Stimulated activated memory B cell treated with anti-CD40 and anti-IgM and Interleukin-4, amounts not matched to agents 10 μg/mL and 1 μg/mL and 100 μg/mL, for 72 hours (primary cell): ENCODE data around the gene CHD1.

Experiments
- ATAC-seq: fragments of 150-1000 bp; cut with Tn5 transposase; 2 replicates; pipeline ENCODE4 v1.10.0; 2021
- H3K27ac Mint-ChIP-seq: one replicate; pipeline ENCODE4 v1.8.0; 2022; ENCODE audit warnings: mild to moderate bottlenecking, mixed read lengths
- H3K27me3 Mint-ChIP-seq: one replicate; pipeline ENCODE4 v1.8.0; 2022; ENCODE audit warnings: mixed read lengths
- H3K36me3 Mint-ChIP-seq: one replicate; pipeline ENCODE4 v1.8.0; 2022; ENCODE audit warnings: mixed read lengths
- H3K4me1 Mint-ChIP-seq: one replicate; pipeline ENCODE4 v1.8.0; 2022; ENCODE audit warnings: mixed read lengths
- H3K4me3 Mint-ChIP-seq: one replicate; pipeline ENCODE4 v1.8.0; 2022; ENCODE audit warnings: mild to moderate bottlenecking, moderate library complexity, mixed read lengths
- H3K9me3 Mint-ChIP-seq: one replicate; pipeline ENCODE4 v1.8.0; 2022; ENCODE audit warnings: mixed read lengths

Gene CHD1

GRCh38 chr5:98825582-98826375 is 103.0 kb downstream of the CHD1 start:
- no peaks in the 10 kb centered on the region for H3K27me3 Mint-ChIP-seq
- peaks cover 6% of the 10 kb centered on the region for H3K9me3 Mint-ChIP-seq
- H3K27ac Mint-ChIP-seq = no peak overlapping the region
- no peaks in the 10 kb centered on the region for H3K4me1 Mint-ChIP-seq
- H3K36me3 Mint-ChIP-seq = peaks cover 8% of the 10 kb centered on the region
- no peak for ATAC-seq
- no peak overlapping the region for H3K4me3 Mint-ChIP-seq

- Mint-ChIP-seq H3K9me3 (peaks cover 9% of the 10 kb centered on the region), H3K27ac (no peak overlapping the region), H3K36me3 (peaks cover 22% of the 10 kb centered on the region), H3K4me1 (no peaks in the 10 kb centered on the region), H3K4me3 (no peak overlapping the region), H3K27me3 (no peaks in the 10 kb centered on the region)
- no peak for ATAC-seq
These were observed 112.1 kb downstream of the CHD1 start for GRCh38 chr5:98816582-98817222.

- ATAC-seq = no peak
- peaks cover 6% of the 10 kb centered on the region for H3K36me3 Mint-ChIP-seq
- H3K4me3 Mint-ChIP-seq = no peak overlapping the region
- H3K27ac Mint-ChIP-seq = no peak overlapping the region
- H3K27me3 Mint-ChIP-seq = no peaks in the 10 kb centered on the region
- no peaks in the 10 kb centered on the region for H3K4me1 Mint-ChIP-seq
- no peaks in the 10 kb centered on the region for H3K9me3 Mint-ChIP-seq
These were observed 115.1 kb downstream of the CHD1 start for GRCh38 chr5:98813755-98814154.

GRCh38 chr5:98810206-98810605 is 118.6 kb downstream of the CHD1 start:
- Mint-ChIP-seq H3K36me3 (peaks cover 19% of the 10 kb centered on the region), H3K4me1 (no peaks in the 10 kb centered on the region), H3K27me3 (no peaks in the 10 kb centered on the region), H3K9me3 (peaks cover 6% of the 10 kb centered on the region), H3K27ac (no peak overlapping the region), H3K4me3 (no peak overlapping the region)
- ATAC-seq = no peak

- peaks cover 20% of the 10 kb centered on the region for H3K36me3 Mint-ChIP-seq
- no peak overlapping the region for H3K27ac Mint-ChIP-seq
- ATAC-seq = no peak
- H3K27me3 Mint-ChIP-seq = no peaks in the 10 kb centered on the region
- peaks cover 6% of the 10 kb centered on the region for H3K9me3 Mint-ChIP-seq
- H3K4me1 Mint-ChIP-seq = no peaks in the 10 kb centered on the region
- H3K4me3 Mint-ChIP-seq = no peak overlapping the region
These were observed 121.0 kb downstream of the CHD1 start for GRCh38 chr5:98807806-98808205.

- no peaks in the 10 kb centered on the region for H3K27me3 Mint-ChIP-seq
- H3K4me3 Mint-ChIP-seq = no peak overlapping the region
- peaks cover 25% of the 10 kb centered on the region for H3K36me3 Mint-ChIP-seq
- H3K4me1 Mint-ChIP-seq = no peaks in the 10 kb centered on the region
- no peak overlapping the region for H3K27ac Mint-ChIP-seq
- ATAC-seq = no peak
- peaks cover 6% of the 10 kb centered on the region for H3K9me3 Mint-ChIP-seq
These were observed 123.7 kb downstream of the CHD1 start for GRCh38 chr5:98805070-98805469.

GRCh38 chr5:98804066-98804465 is 124.7 kb downstream of the CHD1 start:
- Mint-ChIP-seq H3K27me3 (no peaks in the 10 kb centered on the region), H3K4me3 (no peak overlapping the region), H3K36me3 (peaks cover 26% of the 10 kb centered on the region), H3K4me1 (no peaks in the 10 kb centered on the region), H3K9me3 (peaks cover 6% of the 10 kb centered on the region), H3K27ac (no peak overlapping the region)
- ATAC-seq = no peak
